Midbrain (tissue), 1 donor: ENCODE measurements around the gene UMAD1.

Experiments used
- DNase-seq: peaks from one replicate; lab custom pipeline; 2025; lab: John Stamatoyannopoulos, UW

UMAD1 gene

DNA sequence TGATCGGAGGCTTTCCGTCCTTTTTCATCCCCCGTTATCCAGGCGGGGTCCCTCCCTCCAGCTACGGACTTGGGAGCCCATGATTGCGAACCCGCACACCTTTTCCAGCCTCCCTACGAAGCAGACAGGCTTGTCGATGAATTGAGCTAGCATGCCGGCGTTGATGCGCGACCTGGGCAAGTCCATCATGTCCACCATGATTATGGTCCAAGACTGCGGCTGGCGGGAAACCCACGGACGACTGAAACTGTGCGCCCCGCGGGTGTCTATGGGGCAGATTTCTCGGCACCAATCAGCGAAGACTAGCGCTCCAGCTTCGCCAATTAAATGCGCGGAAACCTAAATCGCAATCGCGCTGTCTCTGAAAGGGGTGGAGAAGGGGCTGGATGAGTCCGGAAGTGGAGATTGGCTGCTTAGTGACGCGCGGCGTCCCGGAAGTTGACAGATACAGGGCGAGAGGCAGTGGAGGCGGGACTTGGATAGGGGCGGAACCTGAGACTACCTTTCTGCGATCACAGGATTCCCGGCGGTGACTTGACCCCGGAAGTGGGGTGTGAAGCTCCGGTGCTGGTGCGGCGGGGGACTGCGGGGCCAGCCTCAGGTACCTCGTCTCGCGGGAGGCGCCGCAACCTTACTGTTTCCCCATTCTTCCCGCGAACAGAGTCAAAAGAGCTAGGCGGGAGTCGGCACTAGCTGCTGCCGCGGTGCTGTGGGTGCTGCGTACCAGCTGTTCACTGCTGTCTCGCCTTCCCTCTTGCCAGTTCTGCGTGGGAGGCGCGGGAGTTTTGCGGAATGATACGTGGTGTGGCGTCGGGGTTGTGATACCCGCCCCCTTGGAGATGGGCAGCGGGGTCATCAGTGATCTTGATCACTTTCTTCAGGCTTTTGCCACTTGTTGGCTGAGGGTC, at the start of gene UMAD1:
Gene UMAD1 (plus strand): TSS at position 532 of the 908 bp plus-strand sequence. CDS start 32,620 bp downstream, outside the sequence.
- DNase-seq, result peak; percentile 99

DNA sequence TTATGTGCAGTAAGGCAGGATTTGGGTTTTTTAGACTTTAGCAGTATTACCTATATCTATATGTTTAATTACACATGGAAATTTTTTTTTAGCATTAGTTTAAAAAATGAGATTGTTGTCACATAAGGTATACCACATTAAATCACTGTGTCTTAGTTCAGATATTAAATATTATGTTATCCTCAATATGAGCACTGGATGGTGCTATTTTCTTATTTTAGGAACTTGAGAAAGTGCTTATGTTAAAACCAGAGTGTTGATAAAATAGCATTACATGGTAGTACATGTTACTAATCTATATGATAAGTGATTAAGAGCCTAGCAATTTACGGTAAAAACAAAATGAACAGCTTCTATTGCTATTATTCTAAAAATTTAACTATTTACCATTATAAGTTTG, 45.1 kb upstream of the UMAD1 start:
- DNase-seq, result peak; percentile 25

DNA sequence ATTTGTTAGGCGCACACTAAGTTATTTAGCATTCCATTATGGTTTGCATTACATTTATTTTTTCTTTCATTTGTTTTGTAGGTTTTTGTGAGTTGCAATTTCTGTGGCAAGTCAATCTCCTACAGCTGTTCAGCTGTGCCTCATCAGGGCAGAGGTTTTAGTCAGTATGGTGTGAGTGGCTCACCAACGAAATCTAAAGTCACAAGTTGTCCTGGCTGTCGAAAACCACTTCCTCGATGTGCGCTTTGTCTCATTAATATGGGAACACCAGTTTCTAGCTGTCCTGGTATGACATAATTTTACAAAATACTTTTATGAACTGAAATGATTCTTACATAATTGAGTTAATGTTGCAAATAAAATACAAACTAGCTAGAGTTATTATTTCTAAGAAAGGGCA, 44.4 kb upstream of the UMAD1 start:
- no peak for DNase-seq

- DNase-seq, result no peak
Observed at GRCh38 chr7:7607010-7607409, 33.5 kb upstream of the UMAD1 start.

DNA sequence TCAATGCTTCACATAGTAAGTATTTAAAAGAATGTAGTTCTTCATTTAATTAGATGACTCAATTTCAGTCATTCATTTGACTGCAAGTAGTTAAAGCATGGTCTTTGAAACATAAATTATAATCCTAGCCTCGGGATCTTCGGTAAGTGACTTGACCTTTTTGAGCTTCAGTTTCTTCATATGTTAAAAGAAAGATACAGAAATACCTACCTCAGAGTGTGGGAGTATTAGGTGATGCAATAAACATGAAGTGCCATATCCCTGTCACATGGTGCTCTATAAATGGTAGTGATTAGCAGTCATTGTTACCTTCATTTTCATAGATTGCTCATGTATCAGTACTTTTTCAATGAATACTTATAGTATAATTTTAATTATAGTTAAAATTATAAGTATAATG, 31.2 kb upstream of the UMAD1 start:
- no peak for DNase-seq

- no peak for DNase-seq
Observed at GRCh38 chr7:7612519-7612918, 28.0 kb upstream of the UMAD1 start.

GRCh38 chr7:7613210-7613609, 27.3 kb upstream of the UMAD1 start:
- DNase-seq, result no peak

GRCh38 chr7:7614018-7614741, 26.4 kb upstream of the UMAD1 start:
- DNase-seq, result no peak

- no peak for DNase-seq
Observed at GRCh38 chr7:7617550-7617949, 23.0 kb upstream of the UMAD1 start.

- no peak for DNase-seq
Observed at GRCh38 chr7:7618410-7618809, 22.1 kb upstream of the UMAD1 start.

- DNase-seq, result no peak
Observed at GRCh38 chr7:7620236-7620635, 20.3 kb upstream of the UMAD1 start.

DNA sequence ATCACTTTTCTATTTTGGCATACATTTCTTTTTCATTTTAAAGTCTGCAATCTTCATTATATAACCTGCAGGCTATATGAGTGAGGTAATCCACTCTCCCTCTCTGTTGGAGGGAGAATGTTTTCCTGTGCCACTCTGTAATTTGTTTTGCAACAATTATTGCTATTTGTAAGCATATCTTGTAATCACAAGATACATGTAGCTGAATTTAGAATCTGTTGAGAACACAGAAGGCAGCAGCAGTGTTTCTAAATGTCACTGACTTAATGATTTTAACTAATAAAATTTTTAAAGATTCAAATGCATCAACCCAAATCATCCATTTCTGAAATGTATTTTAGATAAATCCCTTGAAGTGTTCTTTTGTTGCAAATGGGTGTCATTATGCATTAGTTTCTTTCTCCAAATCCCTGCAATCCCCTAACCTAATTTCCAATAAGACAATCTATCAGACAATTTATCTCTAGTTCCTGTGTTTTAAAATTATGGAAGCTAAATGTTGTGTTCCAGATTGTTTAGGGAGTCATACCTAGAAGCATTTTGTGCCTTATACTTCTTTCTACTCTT, 19.8 kb upstream of the UMAD1 start:
- DNase-seq, result no peak

GRCh38 chr7:7628476-7628875, 12.1 kb upstream of the UMAD1 start:
- DNase-seq, result no peak

DNA sequence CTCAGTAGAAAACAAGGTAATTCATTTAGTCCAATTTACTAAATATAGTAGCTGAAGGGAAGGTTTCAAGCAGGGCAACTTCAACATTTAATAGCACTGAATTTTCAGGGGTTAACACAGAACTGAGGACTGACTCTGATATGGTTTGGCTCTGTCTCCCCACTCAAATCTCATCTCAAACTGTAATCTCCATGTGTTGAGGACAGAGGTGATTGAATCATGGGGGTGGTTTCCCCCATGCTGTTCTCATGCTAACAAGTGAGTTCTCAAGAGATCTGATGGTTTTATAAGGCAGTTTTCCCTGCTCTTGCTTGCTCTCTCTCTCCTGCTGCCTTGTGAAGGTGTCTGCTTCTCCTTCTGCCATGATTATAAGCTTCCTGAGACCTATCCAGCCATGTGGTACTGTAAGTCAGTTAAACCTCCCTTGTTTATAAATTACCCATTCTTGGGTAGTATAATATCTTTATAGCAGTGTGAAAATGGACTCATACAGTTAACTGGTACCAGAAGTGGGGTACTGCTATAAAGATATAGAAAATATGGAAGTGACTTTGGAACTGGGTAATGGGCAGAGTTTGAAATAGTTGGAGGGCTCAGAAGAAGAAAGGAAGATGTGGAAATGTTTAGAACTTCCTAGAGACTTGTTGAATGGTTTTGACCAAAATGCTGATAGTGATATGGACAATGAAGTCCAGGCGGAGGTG, 9.8 kb upstream of the UMAD1 start:
- no peak for DNase-seq

DNA sequence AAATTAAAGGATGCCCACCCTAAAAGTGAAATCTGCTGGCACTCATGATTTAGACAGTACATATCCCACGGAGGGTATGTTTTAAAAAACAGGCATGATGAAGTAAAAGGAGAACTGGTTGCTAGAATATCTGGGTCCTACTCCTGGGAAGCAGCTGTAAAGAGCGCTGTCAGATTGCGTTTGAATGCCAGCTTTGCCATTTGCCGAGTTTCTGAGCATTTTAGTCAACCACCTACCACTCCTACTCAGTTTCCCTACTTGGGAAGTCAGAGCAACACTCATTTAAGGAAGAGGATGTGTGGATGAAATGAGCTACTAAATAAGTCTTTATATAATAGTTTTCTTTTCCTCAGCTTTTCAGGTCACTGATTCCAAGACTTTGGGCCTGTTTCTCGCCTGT, 1.1 kb upstream of the UMAD1 start:
- DNase-seq, result no peak

DNA sequence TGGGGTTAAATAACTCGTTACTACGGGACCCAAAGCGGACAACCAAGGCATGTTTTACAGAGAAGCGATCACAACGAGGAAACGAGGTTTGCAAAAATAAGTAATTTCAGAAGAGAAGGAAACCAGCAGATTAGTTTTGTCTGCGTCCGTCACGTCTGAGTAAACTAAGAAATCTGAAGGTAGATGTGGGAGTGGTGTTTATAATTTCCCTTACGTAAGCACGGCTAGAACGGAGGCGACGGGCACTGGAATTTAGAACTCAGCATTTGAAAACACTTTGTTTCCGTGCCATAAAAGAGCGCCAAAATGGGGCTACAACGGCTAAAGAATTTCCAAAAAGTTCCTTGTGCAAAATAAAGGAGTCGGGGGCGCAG, 718 bp upstream of the UMAD1 start:
- DNase-seq, result peak; percentile 39

- DNase-seq, result no peak
Observed at GRCh38 chr7:7641129-7641663, 644 bp downstream of the UMAD1 start.

DNA sequence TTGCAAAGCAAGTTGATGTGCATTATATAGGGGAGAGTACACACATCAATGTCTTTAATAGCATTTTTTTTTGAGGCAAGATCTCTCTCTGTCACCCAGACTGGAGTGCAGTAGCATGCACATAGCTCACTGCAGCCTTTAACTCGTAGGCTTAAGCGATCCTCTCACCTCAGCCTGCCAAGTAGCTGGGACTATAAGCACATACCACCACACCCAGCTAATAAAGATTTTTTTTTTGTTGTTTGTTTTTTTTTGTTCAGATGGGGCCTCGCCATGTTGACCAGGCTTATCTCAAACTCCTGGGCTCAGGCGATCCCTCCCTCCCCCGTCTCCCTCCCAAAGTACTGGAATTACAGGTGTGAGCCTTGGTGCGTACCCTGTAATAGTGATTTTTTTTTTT, 1.5 kb downstream of the UMAD1 start:
- no peak for DNase-seq

GRCh38 chr7:7647495-7648036, 7.0 kb downstream of the UMAD1 start:
- no peak for DNase-seq

DNA sequence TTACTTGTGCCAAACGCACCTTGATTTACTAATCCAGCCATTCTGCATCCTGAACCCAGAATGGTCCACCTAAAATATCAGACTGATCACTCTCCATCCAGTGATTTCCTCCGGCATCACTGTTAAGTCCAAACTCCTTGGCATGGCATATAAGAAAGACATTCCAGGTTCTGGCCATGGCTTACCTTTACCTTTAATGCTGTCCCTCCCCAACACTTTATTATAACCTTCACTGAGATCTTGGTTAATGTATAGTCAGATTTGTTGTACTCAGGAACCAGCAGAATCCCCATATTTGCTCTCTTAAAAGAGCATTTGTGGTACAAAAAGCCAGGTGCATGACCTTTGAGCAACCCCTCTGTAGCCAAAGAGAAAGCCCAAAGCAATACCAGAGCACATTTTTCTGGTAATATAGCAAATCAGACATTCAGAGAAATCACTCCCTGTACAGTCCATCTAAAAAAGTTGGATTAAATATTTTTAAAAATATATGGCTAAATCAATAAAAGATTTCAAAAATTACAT, 10.2 kb downstream of the UMAD1 start:
- DNase-seq, result no peak

DNA sequence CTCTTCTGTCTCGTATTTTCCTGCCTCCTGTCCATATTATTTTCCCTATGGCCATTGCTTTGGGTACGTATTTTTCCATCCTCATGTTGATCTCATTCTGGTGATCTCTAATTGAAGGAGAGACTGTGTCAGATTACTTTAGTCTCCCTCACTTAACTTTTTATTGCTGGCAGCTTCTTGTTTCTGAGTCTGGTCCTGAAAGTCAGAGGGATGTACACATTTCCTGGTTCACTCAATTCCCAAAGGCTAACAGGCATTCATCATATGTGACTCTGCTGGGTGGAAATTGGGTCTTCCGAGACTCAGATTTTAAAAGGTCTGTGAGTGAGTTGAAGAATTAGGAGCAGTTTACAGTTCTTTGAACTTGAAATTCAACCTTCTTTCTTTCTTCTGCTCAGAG, 10.9 kb downstream of the UMAD1 start:
- DNase-seq, result no peak
